HepG2 (cell line): ENCODE measurements around the gene ERMARD. TPM values are rescaled to one million over a fixed set of nuclear protein-coding genes. Genes with fewer than 3 reads are reported as not detected.

Experiments used
- AKNA ChIP-seq: sonication (generic); formaldehyde crosslinking; IDR thresholded peaks from 2 replicates; pipeline ENCODE4 v1.4.0; 2020; ENCODE audit warnings: missing genetic modification reagents, borderline replicate concordance
- ATM ChIP-seq: fragments of 450-650 bp; IDR thresholded peaks from 2 replicates; pipeline ENCODE4 v1.7.1; 2017; ENCODE audit warnings: mild to moderate bottlenecking, borderline replicate concordance
- CHD2 ChIP-seq: IDR thresholded peaks from 2 replicates; pipeline ENCODE4 v1.6.1; 2011; ENCODE audit warnings: low read depth, low read length, improper control_type of control experiment
- FOXK2 ChIP-seq: fragments of 450-650 bp; IDR thresholded peaks from 2 replicates; pipeline ENCODE4 v1.6.1; 2016
- KDM6A ChIP-seq: IDR thresholded peaks from 2 replicates; pipeline ENCODE4 v1.6.1; 2016; ENCODE audit warnings: low read depth
- KLF12 ChIP-seq: sonication (generic); formaldehyde crosslinking; IDR thresholded peaks from 2 replicates; pipeline ENCODE4 v1.4.0; 2020; ENCODE audit warnings: missing genetic modification reagents, borderline replicate concordance
- NFAT5 ChIP-seq: sonication (generic); formaldehyde crosslinking; IDR thresholded peaks from 2 replicates; pipeline ENCODE4 v1.4.0; 2020; ENCODE audit warnings: missing genetic modification reagents
- PLRG1 ChIP-seq: fragments of 450-650 bp; conservative IDR thresholded peaks from 2 replicates; pipeline ENCODE4 v1.6.1; 2016
- TBX2 ChIP-seq: sonication (generic); formaldehyde crosslinking; IDR thresholded peaks from 2 replicates; pipeline ENCODE4 v1.5.0; 2020; ENCODE audit warnings: missing genetic modification reagents, mild to moderate bottlenecking, borderline replicate concordance
- ZFP37 ChIP-seq: sonication (generic); formaldehyde crosslinking; IDR thresholded peaks from 2 replicates; pipeline ENCODE4 v1.4.0; 2020; ENCODE audit warnings: missing genetic modification reagents, borderline replicate concordance
- ZFP90 ChIP-seq: sonication (generic); formaldehyde crosslinking; IDR thresholded peaks from 2 replicates; pipeline ENCODE4 v1.8.0; 2022; ENCODE audit warnings: missing genetic modification reagents, mild to moderate bottlenecking, inconsistent platforms, borderline replicate concordance
- ZNF652 ChIP-seq: IDR thresholded peaks from 2 replicates; pipeline ENCODE4 v1.6.1; 2016; ENCODE audit warnings: low read depth, borderline replicate concordance
- ZNF839 ChIP-seq: sonication (generic); formaldehyde crosslinking; IDR thresholded peaks from 2 replicates; pipeline ENCODE4 v1.4.0; 2020; ENCODE audit warnings: missing genetic modification reagents, mild to moderate bottlenecking, borderline replicate concordance
- polyA plus RNA-seq, 8 experiments: library from polyadenylated mRNA; depleted of rRNA in 3 of 8; stranded (reverse) in 7 of 8; unstranded in 1 of 8; fragments of >200 nt; fragmentation: Illumina TruSeq in 4 of 8; extraction: Trizol in 4 of 8; gene quantifications; 2 replicates each; pipeline versions ENCODE4 v1.2.1 to v1.2.3, GENCODE V29; 2011 to 2016; ENCODE audit warnings: low read depth in 4 of 8, missing spikeins in 1 of 8, mixed read lengths in 1 of 8; ENCODE audit not compliant: insufficient read depth in 1 of 8
- total RNA-seq, 5 experiments: library from RNA; depleted of rRNA; stranded (reverse); fragments of >200 nt; fragmentation: Illumina TruSeq; extraction: Trizol; gene quantifications; 2 replicates each; pipeline ENCODE4 v1.2.3, GENCODE V29; 2016; ENCODE audit warnings: low read depth in 1 of 5
- TF ChIP-seq, protein P1 (sequence below): sonication (generic); formaldehyde crosslinking; conservative IDR thresholded peaks from 2 replicates; pipeline ENCODE4 v1.4.0; 2020; ENCODE audit warnings: missing genetic modification reagents
- TF ChIP-seq, protein P2 (sequence below): sonication (generic); formaldehyde crosslinking; IDR thresholded peaks from 2 replicates; pipeline ENCODE4 v1.5.1; 2020; ENCODE audit warnings: mild to moderate bottlenecking, missing genetic modification reagents

Gene ERMARD
- total and polyA plus RNA-seq, 2 of the 13 experiments (the other 11 are each of a cell fraction or from before 2014, with no cell fraction given), result 8.8 to 10.7 TPM

DNA sequence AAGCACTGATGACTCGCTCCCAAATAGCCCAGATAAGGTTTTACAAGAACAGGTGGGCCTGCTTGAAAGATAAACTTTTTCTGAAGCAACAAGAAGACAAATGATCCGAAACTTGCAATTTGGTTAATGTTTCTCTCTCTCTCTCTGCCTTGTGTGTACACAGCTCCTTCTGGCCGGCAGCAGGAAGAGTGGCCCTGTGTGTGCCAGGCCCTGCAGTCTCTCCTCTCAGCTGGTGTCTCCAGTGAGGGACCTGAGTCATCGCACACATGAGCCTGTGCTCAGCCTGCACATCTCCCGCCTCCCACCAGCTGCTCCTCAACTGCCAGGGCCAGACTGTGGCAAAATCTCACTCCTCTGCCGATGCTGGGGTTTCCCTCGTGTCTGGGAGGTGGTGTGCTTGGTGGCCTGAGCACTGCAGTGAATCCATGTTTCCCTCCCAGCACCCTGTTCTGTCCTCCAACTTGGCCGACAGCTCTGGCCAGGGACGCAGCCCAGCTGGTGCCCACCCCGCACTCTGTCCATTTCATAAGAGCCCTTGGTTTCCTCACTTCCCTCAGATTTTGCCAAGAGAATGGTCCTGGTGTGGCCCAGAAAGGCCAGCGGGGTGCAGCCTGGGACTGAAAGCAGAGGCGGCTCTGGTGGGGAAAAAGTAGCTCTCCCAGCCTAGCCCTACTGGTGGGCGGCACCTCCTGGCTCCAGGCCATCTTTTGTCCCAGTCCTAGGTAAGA is 49.4 kb downstream of the ERMARD start (continued):
- no peak for TF ChIP-seq NFAT5
- no peak for TF ChIP-seq AKNA (CRISPR knock-in tag)
- TF ChIP-seq CHD2, result no peak
- TF ChIP-seq ATM, result no peak
- peak; percentile 49; the same call in 1 of the 2 replicates for TF ChIP-seq FOXK2
- peak; percentile 61 for TF ChIP-seq KDM6A (CRISPR knock-in tag)
- TF ChIP-seq ZNF652 (CRISPR knock-in tag), result no peak
- TF ChIP-seq, protein P1, sequence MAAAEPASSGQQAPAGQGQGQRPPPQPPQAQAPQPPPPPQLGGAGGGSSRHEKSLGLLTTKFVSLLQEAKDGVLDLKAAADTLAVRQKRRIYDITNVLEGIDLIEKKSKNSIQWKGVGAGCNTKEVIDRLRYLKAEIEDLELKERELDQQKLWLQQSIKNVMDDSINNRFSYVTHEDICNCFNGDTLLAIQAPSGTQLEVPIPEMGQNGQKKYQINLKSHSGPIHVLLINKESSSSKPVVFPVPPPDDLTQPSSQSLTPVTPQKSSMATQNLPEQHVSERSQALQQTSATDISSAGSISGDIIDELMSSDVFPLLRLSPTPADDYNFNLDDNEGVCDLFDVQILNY (CRISPR knock-in tag), result 0 out of 2 replicates have a peak, but pooled peaks have one; percentile 40
- peak; percentile 48; the same call in 1 of the 2 replicates for TF ChIP-seq KLF12
- peak; percentile 87; the same call in 1 of the 2 replicates for TF ChIP-seq ZFP90 (CRISPR knock-in tag)
- TF ChIP-seq ZNF839 (CRISPR knock-in tag), result peak; percentile 72; the same call in 1 of the 2 replicates
- no peak for TF ChIP-seq ZFP37
- TF ChIP-seq TBX2 (CRISPR knock-in tag), result peak; percentile 75
- no peak for TF ChIP-seq PLRG1
- TF ChIP-seq, protein P2, sequence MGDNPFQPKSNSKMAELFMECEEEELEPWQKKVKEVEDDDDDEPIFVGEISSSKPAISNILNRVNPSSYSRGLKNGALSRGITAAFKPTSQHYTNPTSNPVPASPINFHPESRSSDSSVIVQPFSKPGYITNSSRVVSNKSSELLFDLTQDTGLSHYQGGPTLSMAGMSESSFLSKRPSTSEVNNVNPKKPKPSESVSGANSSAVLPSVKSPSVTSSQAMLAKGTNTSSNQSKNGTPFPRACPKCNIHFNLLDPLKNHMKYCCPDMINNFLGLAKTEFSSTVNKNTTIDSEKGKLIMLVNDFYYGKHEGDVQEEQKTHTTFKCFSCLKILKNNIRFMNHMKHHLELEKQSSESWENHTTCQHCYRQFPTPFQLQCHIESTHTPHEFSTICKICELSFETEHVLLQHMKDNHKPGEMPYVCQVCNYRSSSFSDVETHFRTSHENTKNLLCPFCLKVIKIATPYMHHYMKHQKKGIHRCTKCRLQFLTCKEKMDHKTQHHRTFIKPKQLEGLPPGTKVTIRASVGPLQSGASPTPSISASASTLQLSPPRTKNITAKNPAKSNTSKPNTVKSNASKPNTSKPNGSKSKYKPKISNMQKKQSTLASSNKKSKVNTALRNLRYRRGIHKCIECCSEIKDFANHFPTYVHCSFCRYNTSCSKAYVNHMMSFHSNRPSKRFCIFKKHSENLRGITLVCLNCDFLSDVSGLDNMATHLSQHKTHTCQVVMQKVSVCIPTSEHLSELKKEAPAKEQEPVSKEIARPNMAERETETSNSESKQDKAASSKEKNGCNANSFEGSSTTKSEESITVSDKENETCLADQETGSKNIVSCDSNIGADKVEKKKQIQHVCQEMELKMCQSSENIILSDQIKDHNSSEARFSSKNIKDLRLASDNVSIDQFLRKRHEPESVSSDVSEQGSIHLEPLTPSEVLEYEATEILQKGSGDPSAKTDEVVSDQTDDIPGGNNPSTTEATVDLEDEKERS, result peak; percentile 71; the same call in 1 of the 2 replicates
